A673 (cell line): Measurements from ENCODE around the gene GADL1. TPM values are rescaled to one million over a fixed set of nuclear protein-coding genes. Genes with fewer than 3 reads are reported as not detected.

Experiments used
- BruUV-seq: library from RNA; stranded (reverse); fragments of 400-500 nt; replicated peaks from 2 replicates; lab custom pipeline; 2021; lab: Mats Ljungman, UMichigan
- CTCF ChIA-PET: fragments of 300-600 bp; sonication (Branson Sonifier 250); formaldehyde crosslinking; loops from one replicate; lab custom pipeline; 2022; ENCODE audit warnings: antibody characterized with exemption; lab: Charles Lee
- POLR2A ChIA-PET: fragments of 300-600 bp; sonication (Branson Sonifier 250); formaldehyde crosslinking; loops from one replicate; lab custom pipeline; 2022; ENCODE audit warnings: antibody characterized with exemption; ENCODE audit not compliant: low non-redundant PET; lab: Charles Lee
- DNase-seq: peaks from one replicate; pipeline ENCODE4 v3.0.0-alpha.2; 2015; ENCODE audit warnings: low spot score
- H3K27ac ChIP-seq: fragments of 200-600 bp; sonication (generic); 2 replicates; pipeline ENCODE4 v1.5.1; 2016; ENCODE audit warnings: mixed run types, low read depth, mild to moderate bottlenecking, mixed read lengths, antibody characterized with exemption, low read length; ENCODE audit not compliant: poor library complexity, severe bottlenecking
- H3K27me3 ChIP-seq: fragments of 200-600 bp; sonication (generic); replicated peaks from 2 replicates; pipeline ENCODE4 v1.6.1; 2017; ENCODE audit warnings: mixed run types, low read depth, mild to moderate bottlenecking, mixed read lengths, antibody characterized with exemption, low read length; ENCODE audit not compliant: insufficient read depth, poor library complexity
- H3K36me3 ChIP-seq: fragments of 200-600 bp; sonication (generic); 2 replicates; pipeline ENCODE4 v1.6.1; 2016; ENCODE audit warnings: mixed run types, mild to moderate bottlenecking, mixed read lengths, antibody characterized with exemption, low read length; ENCODE audit not compliant: insufficient read depth, poor library complexity, severe bottlenecking
- H3K4me1 ChIP-seq: fragments of 200-600 bp; sonication (generic); 2 replicates; pipeline ENCODE4 v1.6.1; 2017; ENCODE audit warnings: mixed run types, mild to moderate bottlenecking, mixed read lengths, antibody characterized with exemption, low read length; ENCODE audit not compliant: insufficient read depth, poor library complexity, severe bottlenecking
- H3K4me3 ChIP-seq: fragments of 200-600 bp; sonication (generic); 2 replicates; pipeline ENCODE4 v1.5.1; 2016; ENCODE audit warnings: low read depth, mixed run types, mild to moderate bottlenecking, mixed read lengths, low read length; ENCODE audit not compliant: poor library complexity, severe bottlenecking
- H3K9me3 ChIP-seq: fragments of 200-600 bp; sonication (generic); 2 replicates; pipeline ENCODE4 v1.6.1; 2016; ENCODE audit warnings: mixed run types, low read depth, mild to moderate bottlenecking, mixed read lengths, antibody characterized with exemption, low read length; ENCODE audit not compliant: poor library complexity, severe bottlenecking
- CTCF ChIP-seq: fragments of 300-800, 200-600 bp; sonication (generic); conservative IDR thresholded peaks from 2 replicates; pipeline ENCODE4 v1.5.1; 2017; ENCODE audit warnings: low read depth, mild to moderate bottlenecking, antibody characterized with exemption, low read length, moderate library complexity, mixed read lengths
- EZH2 ChIP-seq: fragments of 200-600 bp; sonication (generic); IDR thresholded peaks from 2 replicates; pipeline ENCODE4 v1.6.1; 2017; ENCODE audit warnings: borderline replicate concordance, low read depth, mild to moderate bottlenecking, mixed read lengths, antibody characterized with exemption, low read length; ENCODE audit not compliant: poor library complexity, severe bottlenecking
- intact Hi-C: fragments of 100-400 bp; cut with micrococcal nuclease; formaldehyde crosslinking; loops from one replicate; pipeline ENCODE4 v1.10.0; 2022; ENCODE audit not compliant: unreplicated experiment
- total RNA-seq: library from RNA; stranded (reverse); gene quantifications from 2 replicates; pipeline ENCODE4 v1.2.3, GENCODE V29; 2021

The GADL1 gene
- total RNA-seq, 1 experiment from 2014 or later: 13.8 TPM

GRCh38 chr3:30864132-30864531 is 30.3 kb downstream of the GADL1 start:
- no peak overlapping the region for H3K4me3 ChIP-seq
- intact Hi-C loops: no loop called here
- peaks cover 52% of the 10 kb centered on the region for H3K4me1 ChIP-seq
- TF ChIP-seq EZH2: no peak
- no peak for TF ChIP-seq CTCF
- no peaks in the 10 kb centered on the region for H3K27me3 ChIP-seq
- H3K27ac ChIP-seq: no peak overlapping the region
- H3K36me3 ChIP-seq: no peaks in the 10 kb centered on the region
- ChIA-PET CTCF (no interaction called here), POLR2A (no interaction called here)
- H3K9me3 ChIP-seq: no peaks in the 10 kb centered on the region
- no peak for DNase-seq
- BruUV-seq: no TSS peak

- BruUV-seq: no TSS peak
- Histone ChIP-seq H3K4me3 (no peak overlapping the region), H3K4me1 (peaks cover 52% of the 10 kb centered on the region), H3K36me3 (no peaks in the 10 kb centered on the region), H3K27me3 (no peaks in the 10 kb centered on the region), H3K9me3 (no peaks in the 10 kb centered on the region), H3K27ac (no peak overlapping the region)
- intact Hi-C loops: no loop called here
- DNase-seq: peak; percentile 33
- ChIA-PET CTCF (no interaction called here), POLR2A (no interaction called here)
- TF ChIP-seq CTCF (no peak), EZH2 (no peak)
These were observed 32.5 kb downstream of the GADL1 start for GRCh38 chr3:30862004-30862403.

GRCh38 chr3:30858894-30859389 is 35.5 kb downstream of the GADL1 start:
- no peaks in the 10 kb centered on the region for H3K27me3 ChIP-seq
- TF ChIP-seq CTCF: no peak
- TF ChIP-seq EZH2: no peak
- no peak for DNase-seq
- ChIA-PET POLR2A (no interaction called here), CTCF (no interaction called here)
- H3K4me3 ChIP-seq: no peak overlapping the region
- H3K4me1 ChIP-seq: peaks cover 68% of the 10 kb centered on the region
- no peak overlapping the region for H3K27ac ChIP-seq
- no TSS peak for BruUV-seq
- peaks cover 9% of the 10 kb centered on the region for H3K36me3 ChIP-seq
- intact Hi-C loops: loop anchor here (2.0 kb wide), 1 partner anchor 32 kb away; no protein-coding TSS in a partner anchor
- H3K9me3 ChIP-seq: no peaks in the 10 kb centered on the region
